ENCODE results near the gene C3orf18. TPM values are rescaled to one million over a fixed set of nuclear protein-coding genes. Genes with fewer than 3 reads are reported as not detected.

Gene C3orf18
- total RNA-seq, 4 donors from 2014 or later = 1.9 to 10.2 (median 4.3) TPM

GRCh38 chr3:50582083-50582482 lies 14.5 kb upstream of the C3orf18 start:
- 80% methylated on average over 9 of the region's 9 CpGs; no CpG with 5 or more reads in 1 of the 2 donors for WGBS, 2 donors (ENCODE audit: low coverage in 1 of 2)
- intact Hi-C loops (cut with DNase I; ENCODE audit: low total_unique reads) = no loop called here
- Histone ChIP-seq H3K27ac (no peak overlapping the region), H3K27me3 (no peaks in the 10 kb centered on the region), H3K9me3 (no peaks in the 10 kb centered on the region), H3K4me1 (no peaks in the 10 kb centered on the region), H3K4me3 (no peak overlapping the region), H3K36me3 (no peaks in the 10 kb centered on the region)
- no peak for TF ChIP-seq POLR2AphosphoS5 (IDR thresholded peaks at IDR 0.05)
- DNase-seq = no peak
- in situ Hi-C loops (cut with MboI; ENCODE audit: low pct_ligation_motif_present in 1 of 4, low pct_unique_long_range_greater_than_20kb in 1 of 4, low sequenced_read_pairs in 3 of 4) = no loop called here

- 100% methylated on average over 1 of the region's 2 CpGs; no CpG with 5 or more reads in 1 of the 2 donors for WGBS, 2 donors (ENCODE audit: low coverage in 1 of 2)
Measured at GRCh38 chr3:50581459-50581842, 13.9 kb upstream of the C3orf18 start.

GRCh38 chr3:50580683-50581458 lies 13.3 kb upstream of the C3orf18 start:
- Histone ChIP-seq H3K36me3 (no peaks in the 10 kb centered on the region), H3K4me1 (no peaks in the 10 kb centered on the region), H3K9me3 (no peaks in the 10 kb centered on the region), H3K27ac (no peak overlapping the region), H3K4me3 (no peak overlapping the region), H3K27me3 (no peaks in the 10 kb centered on the region)
- TF ChIP-seq EP300 (IDR thresholded peaks at IDR 0.05; ENCODE audit: low read depth) = no peak
- in situ Hi-C loops (cut with MboI; ENCODE audit: low pct_ligation_motif_present in 1 of 4, low pct_unique_long_range_greater_than_20kb in 1 of 4, low sequenced_read_pairs in 3 of 4) (no loop called here), intact Hi-C loops (cut with DNase I; ENCODE audit: low total_unique reads) (no loop called here)
- WGBS, 2 donors (ENCODE audit: low coverage in 1 of 2) = 88% methylated on average over 9 of the region's 9 CpGs; no CpG with 5 or more reads in 1 of the 2 donors
- no peak for DNase-seq

More at GRCh38 chr3:50581459-50581842, 13.9 kb upstream of the C3orf18 start:
- Histone ChIP-seq H3K27ac (no peak overlapping the region), H3K27me3 (no peaks in the 10 kb centered on the region), H3K9me3 (no peaks in the 10 kb centered on the region), H3K4me3 (no peak overlapping the region), H3K36me3 (no peaks in the 10 kb centered on the region), H3K4me1 (no peaks in the 10 kb centered on the region)
- intact Hi-C loops (cut with DNase I; ENCODE audit: low total_unique reads) (no loop called here), in situ Hi-C loops (cut with MboI; ENCODE audit: low pct_ligation_motif_present in 1 of 4, low pct_unique_long_range_greater_than_20kb in 1 of 4, low sequenced_read_pairs in 3 of 4) (no loop called here)
- TF ChIP-seq POLR2AphosphoS5 (IDR thresholded peaks at IDR 0.05) (no peak), CTCF (IDR thresholded peaks at IDR 0.05) (no peak), POLR2A (IDR thresholded peaks at IDR 0.05) (no peak), EP300 (IDR thresholded peaks at IDR 0.05; ENCODE audit: low read depth) (no peak)
- DNase-seq = no peak

GRCh38 chr3:50577348-50577747 lies 9.8 kb upstream of the C3orf18 start:
- WGBS, 2 donors (ENCODE audit: low coverage in 1 of 2) = 86% methylated on average over 2 of the region's 2 CpGs; no CpG with 5 or more reads in 1 of the 2 donors
- in situ Hi-C loops (cut with MboI; ENCODE audit: low pct_ligation_motif_present in 1 of 4, low pct_unique_long_range_greater_than_20kb in 1 of 4, low sequenced_read_pairs in 3 of 4) (loop anchor here in 1 of 4 donors (5.0 kb wide), 1 partner anchor 35 kb away; the partner anchor contains the start of gene CISH), intact Hi-C loops (cut with DNase I; ENCODE audit: low total_unique reads) (no loop called here)
- DNase-seq = no peak
- Histone ChIP-seq H3K36me3 (no peaks in the 10 kb centered on the region), H3K27me3 (no peaks in the 10 kb centered on the region), H3K9me3 (no peaks in the 10 kb centered on the region), H3K4me3 (no peak overlapping the region), H3K27ac (no peak overlapping the region), H3K4me1 (peaks cover 0 to 2% (median 1%) of the 10 kb centered on the region in 4 donors)
- no peak for TF ChIP-seq POLR2AphosphoS5 (IDR thresholded peaks at IDR 0.05)
- TF ChIP-seq EP300 (IDR thresholded peaks at IDR 0.05; ENCODE audit: low read depth) = no peak
- no peak for TF ChIP-seq POLR2A (IDR thresholded peaks at IDR 0.05)
- no peak for TF ChIP-seq CTCF (IDR thresholded peaks at IDR 0.05)

GRCh38 chr3:50575372-50575771 lies 7.8 kb upstream of the C3orf18 start:
- Histone ChIP-seq H3K9me3 (no peaks in the 10 kb centered on the region), H3K27ac (no peak overlapping the region), H3K4me1 (peaks cover 0 to 7% (median 4%) of the 10 kb centered on the region in 4 donors), H3K4me3 (no peak overlapping the region), H3K27me3 (no peaks in the 10 kb centered on the region), H3K36me3 (no peaks in the 10 kb centered on the region)
- no peak for DNase-seq
- in situ Hi-C loops (cut with MboI; ENCODE audit: low pct_ligation_motif_present in 1 of 4, low pct_unique_long_range_greater_than_20kb in 1 of 4, low sequenced_read_pairs in 3 of 4) (loop anchor here in 1 of 4 donors (5.0 kb wide), 1 partner anchor 37 kb away; the partner anchor contains the start of gene CISH), intact Hi-C loops (cut with DNase I; ENCODE audit: low total_unique reads) (no loop called here)
- TF ChIP-seq POLR2A (IDR thresholded peaks at IDR 0.05) = no peak
- no peak for TF ChIP-seq CTCF (IDR thresholded peaks at IDR 0.05)
- no peak for TF ChIP-seq POLR2AphosphoS5 (IDR thresholded peaks at IDR 0.05)
- no peak for TF ChIP-seq EP300 (IDR thresholded peaks at IDR 0.05; ENCODE audit: low read depth)
- WGBS, 2 donors (ENCODE audit: low coverage in 1 of 2) = 89 to 100% methylated on average over 2 to 6 of the region's 6 CpGs

All from transverse colon (tissue), 4 donors.